Measurements from ENCODE around the gene ADAM17.

The ADAM17 gene

DNA sequence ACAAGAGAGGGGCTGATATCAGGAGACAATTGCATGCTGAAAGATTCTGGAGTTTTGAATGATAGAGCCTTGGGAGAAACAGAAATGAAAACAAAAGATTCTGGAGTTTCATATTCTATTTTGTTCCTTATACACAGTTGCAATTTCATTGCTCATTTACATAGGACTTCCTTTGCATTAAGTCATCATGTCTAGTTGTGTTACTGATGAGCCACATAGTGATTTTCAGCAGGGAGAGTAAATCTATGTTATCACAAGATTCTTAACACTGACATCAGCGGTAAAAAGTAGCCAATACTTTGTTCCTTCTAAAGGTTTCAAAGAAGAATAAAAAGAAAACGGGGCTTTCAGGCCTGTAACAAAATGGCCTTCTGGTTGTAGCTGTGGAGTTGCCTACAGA, 7.1 kb downstream of the ADAM17 start:
- Histone ChIP-seq H3K27ac (no peak overlapping the region), H3K9me3 (ENCODE audit: severe bottlenecking) (no peaks in the 10 kb centered on the region), H3K36me3 (peaks cover 7% of the 10 kb centered on the region), H3K27me3 (ENCODE audit: insufficient read depth, low read depth, severe bottlenecking) (no peaks in the 10 kb centered on the region), H3K4me3 (ENCODE audit: low read depth, low read length) (no peak overlapping the region)
- TF ChIP-seq CTCF (IDR thresholded peaks at IDR 0.05; ENCODE audit: low read depth, low read length) = no peak
- no peak for DNase-seq

DNA sequence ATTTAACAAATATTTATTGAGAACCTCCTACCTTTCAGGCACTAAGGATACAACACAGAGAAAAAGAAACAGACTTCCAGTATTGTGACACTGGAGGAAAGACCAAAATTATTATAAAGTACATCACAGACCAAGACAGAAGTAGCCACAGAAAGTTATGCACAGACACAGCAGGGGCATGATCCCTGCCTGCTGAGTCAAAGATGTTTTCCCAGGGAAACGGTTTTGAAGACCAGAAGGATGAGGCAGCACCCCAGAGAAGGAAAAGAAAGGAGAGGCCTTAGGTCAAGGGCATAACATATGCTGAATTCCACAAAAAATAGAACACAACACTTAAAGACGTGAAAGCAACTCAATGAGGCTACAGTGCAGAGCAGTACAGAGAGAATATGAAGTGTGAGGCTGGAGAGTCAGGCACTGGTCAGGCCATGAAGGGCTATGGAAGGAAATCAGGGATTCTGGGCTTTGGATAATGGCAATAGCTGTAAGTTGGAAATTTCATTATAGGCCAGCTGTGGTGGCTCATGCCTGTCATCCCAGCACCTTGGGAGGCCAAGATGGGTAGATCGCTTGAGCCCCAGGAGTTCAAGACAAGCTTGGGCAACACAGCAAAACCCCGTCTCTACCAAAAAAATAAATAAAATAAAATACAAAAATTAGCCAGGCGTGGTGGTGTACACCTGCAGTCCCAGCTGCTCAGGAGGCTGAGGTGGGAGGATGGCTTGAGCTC, 8.2 kb downstream of the ADAM17 start:
- no peak for DNase-seq
- no peak overlapping the region for H3K27ac ChIP-seq

DNA sequence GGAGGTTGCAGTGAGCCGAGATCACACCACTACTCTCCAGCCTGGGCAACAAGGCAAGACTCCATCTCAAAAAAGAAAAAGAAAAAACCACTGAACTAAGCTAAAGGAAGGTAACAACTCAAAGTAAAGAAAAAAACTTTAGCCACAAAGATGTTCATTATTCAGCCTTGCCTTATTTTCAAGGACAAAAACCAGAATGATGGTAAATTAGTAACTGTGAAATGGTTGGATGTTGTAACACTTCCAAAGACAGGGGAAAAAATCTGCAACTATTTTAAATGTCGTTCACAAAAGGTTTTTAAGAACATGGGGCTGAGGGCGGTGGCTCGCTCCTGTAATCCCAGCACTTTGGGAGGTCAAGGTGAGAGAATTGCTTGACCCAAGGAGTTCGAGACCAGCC, 10.1 kb downstream of the ADAM17 start:
- H3K36me3 ChIP-seq = peaks cover 37% of the 10 kb centered on the region
- DNase-seq = no peak
- no peak for TF ChIP-seq CTCF (IDR thresholded peaks at IDR 0.05; ENCODE audit: low read depth, low read length)
- H3K4me3 ChIP-seq (ENCODE audit: low read depth, low read length) = no peak overlapping the region
- no peak overlapping the region for H3K27ac ChIP-seq
- no peaks in the 10 kb centered on the region for H3K27me3 ChIP-seq (ENCODE audit: insufficient read depth, low read depth, severe bottlenecking)
- no peaks in the 10 kb centered on the region for H3K9me3 ChIP-seq (ENCODE audit: severe bottlenecking)

More for the DNA sequence above, 8.2 kb downstream of the ADAM17 start:
- TF ChIP-seq CTCF (IDR thresholded peaks at IDR 0.05; ENCODE audit: low read depth, low read length) = no peak
- Histone ChIP-seq H3K9me3 (ENCODE audit: severe bottlenecking) (no peaks in the 10 kb centered on the region), H3K36me3 (peaks cover 18% of the 10 kb centered on the region), H3K4me3 (ENCODE audit: low read depth, low read length) (no peak overlapping the region), H3K27me3 (ENCODE audit: insufficient read depth, low read depth, severe bottlenecking) (no peaks in the 10 kb centered on the region)

- no peak for DNase-seq
- no peak overlapping the region for H3K4me3 ChIP-seq (ENCODE audit: low read depth, low read length)
- TF ChIP-seq CTCF (IDR thresholded peaks at IDR 0.05; ENCODE audit: low read depth, low read length) = no peak
- peaks cover 39% of the 10 kb centered on the region for H3K36me3 ChIP-seq
- no peaks in the 10 kb centered on the region for H3K9me3 ChIP-seq (ENCODE audit: severe bottlenecking)
- no peak overlapping the region for H3K27ac ChIP-seq
- no peaks in the 10 kb centered on the region for H3K27me3 ChIP-seq (ENCODE audit: insufficient read depth, low read depth, severe bottlenecking)
These were observed 12.1 kb downstream of the ADAM17 start for GRCh38 chr2:9543557-9543956.

- Histone ChIP-seq H3K36me3 (peaks cover 60% of the 10 kb centered on the region), H3K27ac (no peak overlapping the region), H3K27me3 (ENCODE audit: insufficient read depth, low read depth, severe bottlenecking) (no peaks in the 10 kb centered on the region), H3K9me3 (ENCODE audit: severe bottlenecking) (no peaks in the 10 kb centered on the region), H3K4me3 (ENCODE audit: low read depth, low read length) (no peak overlapping the region)
- no peak for TF ChIP-seq CTCF (IDR thresholded peaks at IDR 0.05; ENCODE audit: low read depth, low read length)
- no peak for DNase-seq
These were observed 16.1 kb downstream of the ADAM17 start for GRCh38 chr2:9539531-9539930.

- Histone ChIP-seq H3K27me3 (ENCODE audit: insufficient read depth, low read depth, severe bottlenecking) (no peaks in the 10 kb centered on the region), H3K9me3 (ENCODE audit: severe bottlenecking) (no peaks in the 10 kb centered on the region), H3K4me3 (ENCODE audit: low read depth, low read length) (no peak overlapping the region), H3K27ac (no peak overlapping the region), H3K36me3 (peaks cover 69% of the 10 kb centered on the region)
- DNase-seq = no peak
- TF ChIP-seq CTCF (IDR thresholded peaks at IDR 0.05; ENCODE audit: low read depth, low read length) = no peak
These were observed 17.6 kb downstream of the ADAM17 start for GRCh38 chr2:9538000-9538507.
